ENCODE measurements around the gene FCER1G. TPM values are rescaled to one million over a fixed set of nuclear protein-coding genes. Genes with fewer than 3 reads are reported as not detected.

Gene FCER1G
- total RNA-seq, 2 experiments from 2014 or later = 2.0 TPM

- no peak for TF ChIP-seq CTCF (IDR thresholded peaks at IDR 0.05)
- ChIA-PET CTCF (no interaction called here), POLR2A (interaction anchor here (1.5 kb wide), 1 partner anchor 8 kb away, joined by 7 read pairs; no protein-coding TSS in a partner anchor)
- H3K27ac Mint-ChIP-seq = peak overlapping the region; percentile 36
- H3K27me3 Mint-ChIP-seq = no peaks in the 10 kb centered on the region
- peak overlapping the region; percentile 45 for H3K4me3 Mint-ChIP-seq
- H3K9me3 Mint-ChIP-seq = no peaks in the 10 kb centered on the region
- H3K27me3 ChIP-seq (ENCODE audit: control insufficient read depth in 1 of 2, insufficient read depth in 2 of 2, low read length in 2 of 2) = no peaks in the 10 kb centered on the region
- intact Hi-C loops (cut with DNase I, micrococcal nuclease) = loop anchor here in 1 of 2 experiments (5.0 kb wide), 1 partner anchor 214 kb away; no protein-coding TSS in a partner anchor
- H3K36me3 Mint-ChIP-seq (ENCODE audit: low read depth) = peaks cover 80% of the 10 kb centered on the region
- ATAC-seq (ENCODE audit: poor library complexity) = no peak
- no peak overlapping the region for H3K27ac ChIP-seq (ENCODE audit: low read depth in 1 of 2, low read length in 2 of 2)
- peaks cover 50% of the 10 kb centered on the region for H3K4me1 ChIP-seq (ENCODE audit: insufficient read depth, low read length)
- peaks cover 56% of the 10 kb centered on the region for H3K4me1 Mint-ChIP-seq (ENCODE audit: low read depth)
- H3K36me3 ChIP-seq (ENCODE audit: insufficient read depth, low read length) = peaks cover 68% of the 10 kb centered on the region
- DNase-seq = no peak
- H3K9me3 ChIP-seq (ENCODE audit: control insufficient read depth in 1 of 2, insufficient read depth in 1 of 2, low read length in 2 of 2) = no peaks in the 10 kb centered on the region
- no peak overlapping the region for H3K4me3 ChIP-seq (ENCODE audit: low read length)
Measured at GRCh38 chr1:161173711-161174110, 41.4 kb upstream of the FCER1G start.

GRCh38 chr1:161174911-161175310 lies 40.2 kb upstream of the FCER1G start:
- Mint-ChIP-seq H3K27me3 (no peaks in the 10 kb centered on the region), H3K4me3 (peak overlapping the region; percentile 100), H3K4me1 (ENCODE audit: low read depth) (peaks cover 60% of the 10 kb centered on the region), H3K9me3 (no peaks in the 10 kb centered on the region), H3K27ac (peak overlapping the region; percentile 97), H3K36me3 (ENCODE audit: low read depth) (peaks cover 71% of the 10 kb centered on the region)
- intact Hi-C loops (cut with DNase I, micrococcal nuclease) = loop anchor here in 1 of 2 experiments (5.0 kb wide), 2 partner anchors 47 to 212 kb away; partner anchors contain the start of gene APOA2
- no peaks in the 10 kb centered on the region for H3K9me3 ChIP-seq (ENCODE audit: control insufficient read depth in 1 of 2, insufficient read depth in 1 of 2, low read length in 2 of 2)
- H3K27me3 ChIP-seq (ENCODE audit: control insufficient read depth in 1 of 2, insufficient read depth in 2 of 2, low read length in 2 of 2) = no peaks in the 10 kb centered on the region
- no peak overlapping the region for H3K27ac ChIP-seq (ENCODE audit: low read depth in 1 of 2, low read length in 2 of 2)
- peaks cover 53% of the 10 kb centered on the region for H3K4me1 ChIP-seq (ENCODE audit: insufficient read depth, low read length)
- CTCF ChIA-PET = no interaction called here
- peaks cover 57% of the 10 kb centered on the region for H3K36me3 ChIP-seq (ENCODE audit: insufficient read depth, low read length)
- DNase-seq = no peak
- POLR2A ChIA-PET = interaction anchor here (3.5 kb wide), 1 partner anchor 9 kb away, joined by 31 read pairs; the partner anchor contains the start of gene PPOX
- ATAC-seq (ENCODE audit: poor library complexity) = no peak
- H3K4me3 ChIP-seq (ENCODE audit: low read length) = no peak overlapping the region
- no peak for TF ChIP-seq CTCF (IDR thresholded peaks at IDR 0.05)

- H3K36me3 ChIP-seq (ENCODE audit: insufficient read depth, low read length) = peaks cover 50% of the 10 kb centered on the region
- POLR2A ChIA-PET = interaction anchor here (0.8 to 3.5 kb wide), 7 partner anchors 10 to 138 kb away, joined by 3 to 31 read pairs (median 14); partner anchors contain the start of genes DEDD, NDUFS2, PPOX and TOMM40L
- no peaks in the 10 kb centered on the region for H3K9me3 ChIP-seq (ENCODE audit: control insufficient read depth in 1 of 2, insufficient read depth in 1 of 2, low read length in 2 of 2)
- H3K4me3 Mint-ChIP-seq = peak overlapping the region; percentile 100
- peak overlapping the region; percentile 77 for H3K4me3 ChIP-seq (ENCODE audit: low read length)
- H3K27me3 Mint-ChIP-seq = no peaks in the 10 kb centered on the region
- H3K27me3 ChIP-seq (ENCODE audit: control insufficient read depth in 1 of 2, insufficient read depth in 2 of 2, low read length in 2 of 2) = no peaks in the 10 kb centered on the region
- ATAC-seq (ENCODE audit: poor library complexity) = no peak
- H3K4me1 Mint-ChIP-seq (ENCODE audit: low read depth) = peaks cover 69% of the 10 kb centered on the region
- peak overlapping the region; percentile 82 to 89 for H3K27ac ChIP-seq (ENCODE audit: low read depth in 1 of 2, low read length in 2 of 2)
- CTCF ChIA-PET = interaction anchor here (0.9 to 2.3 kb wide), 5 partner anchors 10 to 206 kb away, joined by 3 to 18 read pairs (median 6); partner anchors contain the start of genes PPOX and TOMM40L
- H3K9me3 Mint-ChIP-seq = no peaks in the 10 kb centered on the region
- no peak for TF ChIP-seq CTCF (IDR thresholded peaks at IDR 0.05)
- H3K36me3 Mint-ChIP-seq (ENCODE audit: low read depth) = peaks cover 64% of the 10 kb centered on the region
- H3K27ac Mint-ChIP-seq = peak overlapping the region; percentile 97
- no peak for DNase-seq
- intact Hi-C loops (cut with DNase I, micrococcal nuclease) = loop anchor here in 1 of 2 experiments (2.0 to 5.0 kb wide), 2 partner anchors 13 to 46 kb away; partner anchors contain the start of gene APOA2
- H3K4me1 ChIP-seq (ENCODE audit: insufficient read depth, low read length) = peaks cover 62% of the 10 kb centered on the region
Measured at GRCh38 chr1:161175771-161176453, 39.2 kb upstream of the FCER1G start.

Data from CD4-positive, alpha-beta T cell (primary cell).